HepG2 (cell line): ENCODE data around the gene MVP. TPM values are rescaled to one million over a fixed set of nuclear protein-coding genes. Genes with fewer than 3 reads are reported as not detected.

ENCODE experiments used
- ATAC-seq: fragments of 200-7000 bp; cut with Tn5 transposase; 3 replicates; pipeline ENCODE4 v1.9.1; 2020; ENCODE audit warnings: mild to moderate bottlenecking, moderate library complexity
- BruUV-seq: library from RNA; stranded (reverse); fragments of 400-500 nt; replicated peaks from 2 replicates; lab custom pipeline; 2021; lab: Mats Ljungman, UMichigan
- CTCF ChIA-PET: fragments of 300-600 bp; formaldehyde crosslinking; extraction: SDS; loops from one replicate; lab custom pipeline; 2021; ENCODE audit warnings: low total read pairs, inconsistent platforms, low intra/inter-chr PET ratio; lab: Yijun Ruan, JAX
- POLR2A ChIA-PET: fragments of 350-600 bp; sonication (Branson Sonifier 250); formaldehyde crosslinking; loops from one replicate; lab custom pipeline; 2020; ENCODE audit warnings: antibody characterized with exemption, inconsistent platforms; lab: Yijun Ruan, JAX
- DNase-seq: peaks from one replicate; pipeline ENCODE4 v3.0.0-alpha.2; 2015; ENCODE audit warnings: low spot score
- FAIRE-seq: peaks from 3 replicates; lab custom pipeline; 2011; peaks lifted over from hg19 to GRCh38; lab: Jason Lieb, UNC
- H2AFZ ChIP-seq: one replicate; pipeline ENCODE4 v1.6.1; 2011; ENCODE audit warnings: low read length, inconsistent platforms
- H3K27ac ChIP-seq: fragments of 300-600 bp; 3 replicates; pipeline ENCODE4 v1.8.0; 2011; ENCODE audit warnings: mixed run types, mild to moderate bottlenecking, mixed read lengths, low read length, inconsistent platforms; ENCODE audit not compliant: insufficient read depth; ENCODE audit errors: extremely low read length
- H3K27me3 ChIP-seq, 2 experiments: fragments of 200-600 bp in 1 of 2; 2 replicates in 1 of 2; 3 replicates in 1 of 2; pipeline versions ENCODE4 v1.6.0 to v1.8.0; 2011; ENCODE audit warnings: low read length in 2 of 2, mild to moderate bottlenecking in 2 of 2, moderate library complexity in 2 of 2, inconsistent platforms in 1 of 2; ENCODE audit not compliant: insufficient read depth in 2 of 2, control insufficient read depth in 1 of 2
- H3K36me3 ChIP-seq, 2 experiments: fragments of 200-600 bp in 1 of 2; replicated peaks in 1 of 2; 2 replicates in 1 of 2; 3 replicates in 1 of 2; pipeline versions ENCODE4 v1.5.1 to v1.8.0; 2011; ENCODE audit warnings: low read length in 2 of 2, inconsistent platforms in 1 of 2; ENCODE audit not compliant: insufficient read depth in 2 of 2, control insufficient read depth in 1 of 2
- H3K4me1 ChIP-seq: 2 replicates; pipeline ENCODE4 v1.5.1; 2012; ENCODE audit warnings: low read length, inconsistent platforms; ENCODE audit not compliant: insufficient read depth
- H3K4me2 ChIP-seq: 2 replicates; pipeline ENCODE4 v1.6.0; 2011; ENCODE audit warnings: low read depth, low read length, inconsistent platforms
- H3K4me3 ChIP-seq, 3 experiments: fragments of 200-600 bp in 1 of 3; sonication (generic), shearing (Covaris generic) in 1 of 3; replicated peaks in 1 of 3; 2 replicates each; pipeline ENCODE4 v1.5.1; 2011 to 2016; ENCODE audit warnings: low read length in 3 of 3, inconsistent platforms in 2 of 3, low read depth in 2 of 3, mild to moderate bottlenecking in 2 of 3, control low read depth in 1 of 3, mixed read lengths in 1 of 3; ENCODE audit not compliant: insufficient read depth in 1 of 3
- H3K79me2 ChIP-seq: one replicate; pipeline ENCODE4 v1.6.1; 2011; ENCODE audit warnings: low read length, inconsistent platforms; ENCODE audit not compliant: insufficient read depth
- H3K9ac ChIP-seq: 2 replicates; pipeline ENCODE4 v1.6.0; 2011; ENCODE audit warnings: mild to moderate bottlenecking, low read depth, low read length, inconsistent platforms; ENCODE audit not compliant: insufficient read depth
- H3K9me3 ChIP-seq: 2 replicates; pipeline ENCODE4 v1.5.1; 2012; ENCODE audit warnings: mild to moderate bottlenecking, low read length
- H4K20me1 ChIP-seq: 2 replicates; pipeline ENCODE4 v1.6.0; 2011; ENCODE audit warnings: inconsistent platforms, mild to moderate bottlenecking, low read length, moderate library complexity; ENCODE audit not compliant: insufficient read depth
- AGO2 ChIP-seq: fragments of 200-400 bp; formaldehyde crosslinking; optimal IDR thresholded peaks from 2 replicates; pipeline ENCODE3; 2017; ENCODE audit warnings: mild to moderate bottlenecking, low read depth, low read length, moderate library complexity
- PPARG ChIP-seq: conservative IDR thresholded peaks from 2 replicates; pipeline ENCODE4 v1.6.1; 2016; ENCODE audit warnings: missing biosample characterization, missing genetic modification reagents
- PRMT3 ChIP-seq: sonication (generic); formaldehyde crosslinking; IDR thresholded peaks from 2 replicates; pipeline ENCODE4 v1.8.1; 2022; ENCODE audit warnings: low read depth, mild to moderate bottlenecking, moderate library complexity, missing genetic modification reagents, borderline replicate concordance
- RBFOX2 ChIP-seq: fragments of 200-400 bp; formaldehyde crosslinking; IDR thresholded peaks from 2 replicates; pipeline ENCODE4 v1.6.1; 2017; ENCODE audit warnings: low read depth, mild to moderate bottlenecking, low read length
- ZNF841 ChIP-seq: sonication (generic); formaldehyde crosslinking; IDR thresholded peaks from 2 replicates; pipeline ENCODE4 v1.8.1; 2023; ENCODE audit warnings: missing genetic modification reagents, borderline replicate concordance
- WGBS: methylation state at CpG from one replicate; pipeline ENCODE4 v1.1.6; 2017; ENCODE audit warnings: low lambda C conversion rate; 5-methylcytosine and 5-hydroxymethylcytosine counted together
- in situ Hi-C: cut with HindIII; loops from 2 replicates; pipeline ENCODE4 v1.10.0; 2017; ENCODE audit warnings: low pct_unique_long_range_greater_than_20kb; ENCODE audit not compliant: extremely low pct_ligation_motif_present
- intact Hi-C: fragments of 100-400 bp; cut with micrococcal nuclease; formaldehyde crosslinking; loops from one replicate; pipeline ENCODE4 v1.10.0; 2022; ENCODE audit not compliant: unreplicated experiment
- polyA plus RNA-seq, 8 experiments: library from polyadenylated mRNA; depleted of rRNA in 3 of 8; stranded (reverse) in 7 of 8; unstranded in 1 of 8; fragments of >200 nt; fragmentation: Illumina TruSeq in 4 of 8; extraction: Trizol in 4 of 8; gene quantifications; 2 replicates each; pipeline versions ENCODE4 v1.2.1 to v1.2.3, GENCODE V29; 2011 to 2016; ENCODE audit warnings: low read depth in 4 of 8, missing spikeins in 1 of 8, mixed read lengths in 1 of 8; ENCODE audit not compliant: insufficient read depth in 1 of 8
- total RNA-seq, 5 experiments: library from RNA; depleted of rRNA; stranded (reverse); fragments of >200 nt; fragmentation: Illumina TruSeq; extraction: Trizol; gene quantifications; 2 replicates each; pipeline ENCODE4 v1.2.3, GENCODE V29; 2016; ENCODE audit warnings: low read depth in 1 of 5
- TF ChIP-seq, protein P1 (sequence below): sonication (generic); formaldehyde crosslinking; conservative IDR thresholded peaks from 2 replicates; pipeline ENCODE4 v1.8.1; 2023; ENCODE audit warnings: missing genetic modification reagents
- TF ChIP-seq, protein P2 (sequence below): sonication (generic); formaldehyde crosslinking; IDR thresholded peaks from 2 replicates; pipeline ENCODE4 v1.4.0; 2020; ENCODE audit warnings: missing genetic modification reagents, borderline replicate concordance

MVP gene
- total and polyA plus RNA-seq, 2 of the 13 experiments (the other 11 are each of a cell fraction or from before 2014, with no cell fraction given), result 22.9 to 43.5 TPM

DNA sequence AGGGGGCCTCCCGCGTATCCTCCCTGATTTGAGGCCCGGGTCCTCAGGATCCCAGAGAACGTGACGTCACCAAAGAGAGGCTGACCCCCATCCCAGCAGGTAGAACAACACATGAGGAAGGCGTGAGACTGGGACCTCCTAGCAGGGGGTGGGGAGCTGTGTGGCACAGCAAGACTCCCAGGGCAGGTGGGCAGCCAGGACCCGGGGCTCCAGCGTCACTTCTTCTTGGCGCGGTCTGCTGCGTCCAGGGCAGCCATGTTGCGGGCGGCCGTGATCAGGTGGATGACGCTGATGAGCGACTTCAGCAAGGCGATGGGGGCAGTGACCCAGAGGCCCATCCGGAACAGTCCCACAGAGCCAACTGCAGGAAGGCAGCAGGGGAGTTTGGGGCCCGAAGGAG is 38.7 kb downstream of the MVP start:
- Histone ChIP-seq H2AFZ (no peak overlapping the region), H3K79me2 (peaks cover 13% of the 10 kb centered on the region), H3K9ac (no peak overlapping the region), H3K9me3 (no peaks in the 10 kb centered on the region), H3K4me2 (no peak overlapping the region), H3K27me3 (no peaks in the 10 kb centered on the region; a peak in 1 of 5 replicates), H3K27ac (no peak overlapping the region), H3K36me3 (peaks cover 6 to 13% of the 10 kb centered on the region in 2 experiments; a peak in 4 of 5 replicates), H3K4me3 (no peak overlapping the region), H3K4me1 (peaks cover 21% of the 10 kb centered on the region), H4K20me1 (no peaks in the 10 kb centered on the region; the same call in 1 of the 2 replicates)
- ChIA-PET POLR2A (interaction anchor here (2.9 kb wide), 1 partner anchor 43 kb away, joined by 6 read pairs; the partner anchor contains the start of gene PAGR1), CTCF (no interaction called here)
- WGBS, result 96% methylated on average over 19 of the region's 19 CpGs
- in situ Hi-C loops (no loop called here), intact Hi-C loops (no loop called here)
- ATAC-seq, result no peak
- no TSS peak for BruUV-seq
- no peak for DNase-seq
- TF ChIP-seq AGO2 (peak; percentile 43), PPARG (CRISPR knock-in tag) (no peak), RBFOX2 (0 out of 2 replicates have a peak, but pooled peaks have one; percentile 49)
- TF ChIP-seq, protein P1, sequence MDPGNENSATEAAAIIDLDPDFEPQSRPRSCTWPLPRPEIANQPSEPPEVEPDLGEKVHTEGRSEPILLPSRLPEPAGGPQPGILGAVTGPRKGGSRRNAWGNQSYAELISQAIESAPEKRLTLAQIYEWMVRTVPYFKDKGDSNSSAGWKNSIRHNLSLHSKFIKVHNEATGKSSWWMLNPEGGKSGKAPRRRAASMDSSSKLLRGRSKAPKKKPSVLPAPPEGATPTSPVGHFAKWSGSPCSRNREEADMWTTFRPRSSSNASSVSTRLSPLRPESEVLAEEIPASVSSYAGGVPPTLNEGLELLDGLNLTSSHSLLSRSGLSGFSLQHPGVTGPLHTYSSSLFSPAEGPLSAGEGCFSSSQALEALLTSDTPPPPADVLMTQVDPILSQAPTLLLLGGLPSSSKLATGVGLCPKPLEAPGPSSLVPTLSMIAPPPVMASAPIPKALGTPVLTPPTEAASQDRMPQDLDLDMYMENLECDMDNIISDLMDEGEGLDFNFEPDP (CRISPR knock-in tag), result 0 out of 2 replicates have a peak, but pooled peaks have one; percentile 52
- no peak for FAIRE-seq

DNA sequence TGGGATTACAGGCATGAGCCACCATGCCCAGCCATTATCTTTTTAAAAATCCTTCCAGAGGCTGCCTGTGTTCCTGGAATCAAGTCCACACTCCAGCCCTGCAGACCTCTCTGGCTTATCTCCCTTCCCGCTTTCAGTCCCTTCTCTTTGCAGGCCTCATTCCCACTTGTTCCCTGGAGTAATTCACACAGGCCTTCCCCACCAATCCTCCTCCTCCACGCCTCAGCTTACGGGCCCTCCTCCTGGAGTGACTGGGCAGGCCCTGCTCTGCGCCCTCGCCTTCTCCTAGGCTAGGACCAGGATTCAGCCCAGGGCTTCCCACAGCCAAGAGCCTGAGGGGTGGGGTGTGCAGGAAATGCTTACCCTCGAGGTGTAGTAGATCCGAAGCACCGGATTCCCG is 40.0 kb downstream of the MVP start:
- H3K9ac ChIP-seq, result no peak overlapping the region
- ChIA-PET CTCF (no interaction called here), POLR2A (no interaction called here)
- peaks cover 13% of the 10 kb centered on the region for H3K79me2 ChIP-seq
- FAIRE-seq (no peak), ATAC-seq (no peak), DNase-seq (no peak)
- H3K9me3 ChIP-seq, result no peaks in the 10 kb centered on the region
- H3K27me3 ChIP-seq, result no peaks in the 10 kb centered on the region; a peak in 1 of 5 replicates
- H3K27ac ChIP-seq, result no peak overlapping the region
- no peak overlapping the region for H2AFZ ChIP-seq
- H3K4me1 ChIP-seq, result peaks cover 34% of the 10 kb centered on the region
- 97% methylated on average over 9 of the region's 9 CpGs for WGBS
- intact Hi-C loops (loop anchor here (5.0 kb wide), 1 partner anchor 33 kb away; no protein-coding TSS in a partner anchor), in situ Hi-C loops (loop anchor here (10.0 kb wide), 1 partner anchor 145 kb away; no protein-coding TSS in a partner anchor)
- H3K4me2 ChIP-seq, result no peak overlapping the region
- BruUV-seq, result no TSS peak
- no peaks in the 10 kb centered on the region; the same call in 1 of the 2 replicates for H4K20me1 ChIP-seq
- H3K4me3 ChIP-seq, result no peak overlapping the region
- H3K36me3 ChIP-seq, result peaks cover 6 to 13% of the 10 kb centered on the region in 2 experiments; a peak in 4 of 5 replicates
- TF ChIP-seq, protein P2, sequence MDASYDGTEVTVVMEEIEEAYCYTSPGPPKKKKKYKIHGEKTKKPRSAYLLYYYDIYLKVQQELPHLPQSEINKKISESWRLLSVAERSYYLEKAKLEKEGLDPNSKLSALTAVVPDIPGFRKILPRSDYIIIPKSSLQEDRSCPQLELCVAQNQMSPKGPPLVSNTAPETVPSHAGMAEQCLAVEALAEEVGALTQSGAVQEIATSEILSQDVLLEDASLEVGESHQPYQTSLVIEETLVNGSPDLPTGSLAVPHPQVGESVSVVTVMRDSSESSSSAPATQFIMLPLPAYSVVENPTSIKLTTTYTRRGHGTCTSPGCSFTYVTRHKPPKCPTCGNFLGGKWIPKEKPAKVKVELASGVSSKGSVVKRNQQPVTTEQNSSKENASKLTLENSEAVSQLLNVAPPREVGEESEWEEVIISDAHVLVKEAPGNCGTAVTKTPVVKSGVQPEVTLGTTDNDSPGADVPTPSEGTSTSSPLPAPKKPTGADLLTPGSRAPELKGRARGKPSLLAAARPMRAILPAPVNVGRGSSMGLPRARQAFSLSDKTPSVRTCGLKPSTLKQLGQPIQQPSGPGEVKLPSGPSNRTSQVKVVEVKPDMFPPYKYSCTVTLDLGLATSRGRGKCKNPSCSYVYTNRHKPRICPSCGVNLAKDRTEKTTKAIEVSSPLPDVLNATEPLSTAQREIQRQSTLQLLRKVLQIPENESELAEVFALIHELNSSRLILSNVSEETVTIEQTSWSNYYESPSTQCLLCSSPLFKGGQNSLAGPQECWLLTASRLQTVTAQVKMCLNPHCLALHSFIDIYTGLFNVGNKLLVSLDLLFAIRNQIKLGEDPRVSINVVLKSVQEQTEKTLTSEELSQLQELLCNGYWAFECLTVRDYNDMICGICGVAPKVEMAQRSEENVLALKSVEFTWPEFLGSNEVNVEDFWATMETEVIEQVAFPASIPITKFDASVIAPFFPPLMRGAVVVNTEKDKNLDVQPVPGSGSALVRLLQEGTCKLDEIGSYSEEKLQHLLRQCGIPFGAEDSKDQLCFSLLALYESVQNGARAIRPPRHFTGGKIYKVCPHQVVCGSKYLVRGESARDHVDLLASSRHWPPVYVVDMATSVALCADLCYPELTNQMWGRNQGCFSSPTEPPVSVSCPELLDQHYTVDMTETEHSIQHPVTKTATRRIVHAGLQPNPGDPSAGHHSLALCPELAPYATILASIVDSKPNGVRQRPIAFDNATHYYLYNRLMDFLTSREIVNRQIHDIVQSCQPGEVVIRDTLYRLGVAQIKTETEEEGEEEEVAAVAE, result no peak
- TF ChIP-seq PRMT3 (CRISPR knock-in tag) (no peak), ZNF841 (CRISPR knock-in tag) (no peak)
